DOHH2 (cell line): ENCODE measurements around the gene GRB10.

Source experiments
- H3F3A ChIP-seq: fragments of 200-600 bp; sonication (generic), shearing (Covaris generic); 2 replicates; pipeline ENCODE4 v1.6.0; 2016; ENCODE audit warnings: antibody characterized with exemption, mild to moderate bottlenecking; ENCODE audit not compliant: control insufficient read depth, insufficient read depth
- H3K27ac ChIP-seq: fragments of 200-600 bp; sonication (generic); 2 replicates; pipeline ENCODE4 v1.5.1; 2014; ENCODE audit warnings: low read depth, mild to moderate bottlenecking, low read length, moderate library complexity
- H3K27me3 ChIP-seq: fragments of 200-600 bp; sonication (generic); 2 replicates; pipeline ENCODE4 v1.6.1; 2014; ENCODE audit warnings: mild to moderate bottlenecking, low read length, mixed read lengths; ENCODE audit not compliant: control insufficient read depth
- H3K36me3 ChIP-seq: fragments of 200-600 bp; sonication (generic); 2 replicates; pipeline ENCODE4 v1.6.1; 2014; ENCODE audit warnings: mild to moderate bottlenecking, low read length, moderate library complexity, mixed read lengths; ENCODE audit not compliant: control insufficient read depth
- H3K4me1 ChIP-seq: fragments of 200-600 bp; sonication (generic); 2 replicates; pipeline ENCODE4 v1.6.1; 2014; ENCODE audit warnings: mild to moderate bottlenecking, low read length, mixed read lengths; ENCODE audit not compliant: control insufficient read depth
- H3K4me2 ChIP-seq: fragments of 200-600 bp; sonication (generic); 2 replicates; pipeline ENCODE4 v1.6.0; 2014; ENCODE audit warnings: mild to moderate bottlenecking, low read length, moderate library complexity
- H3K4me3 ChIP-seq: fragments of 200-600 bp; sonication (generic); 2 replicates; pipeline ENCODE4 v1.5.1; 2014; ENCODE audit warnings: mild to moderate bottlenecking, low read length, mixed read lengths
- H3K79me2 ChIP-seq: fragments of 200-600 bp; sonication (generic); 2 replicates; pipeline ENCODE4 v1.6.1; 2014; ENCODE audit warnings: mild to moderate bottlenecking, low read length, mixed read lengths; ENCODE audit not compliant: control insufficient read depth
- H3K9me2 ChIP-seq: fragments of 200-600 bp; sonication (generic); replicated peaks from 2 replicates; pipeline ENCODE4 v1.6.1; 2014; ENCODE audit warnings: mild to moderate bottlenecking, low read length, mixed read lengths; ENCODE audit not compliant: control insufficient read depth
- H3K9me3 ChIP-seq: fragments of 200-600 bp; sonication (generic); 2 replicates; pipeline ENCODE4 v1.6.1; 2014; ENCODE audit warnings: antibody characterized with exemption, low read length, mixed read lengths; ENCODE audit not compliant: control insufficient read depth, insufficient read depth
- H4K20me1 ChIP-seq: fragments of 200-600 bp; sonication (generic); 2 replicates; pipeline ENCODE4 v1.6.0; 2014; ENCODE audit warnings: low read depth, mild to moderate bottlenecking, antibody characterized with exemption, low read length, moderate library complexity; ENCODE audit not compliant: control insufficient read depth, insufficient read depth
- EZH2phosphoT487 ChIP-seq: fragments of 200-600 bp; sonication (generic); IDR thresholded peaks from 2 replicates; pipeline ENCODE4 v1.6.1; 2017; ENCODE audit warnings: borderline replicate concordance, mild to moderate bottlenecking, antibody characterized with exemption, low read length, moderate library complexity, mixed read lengths
- TF ChIP-seq, protein P1 (sequence below): fragments of 200-600 bp; sonication (generic); IDR thresholded peaks from one replicate; pipeline ENCODE4 v1.5.1; 2014; ENCODE audit warnings: antibody characterized with exemption, mild to moderate bottlenecking, low read depth, low read length; ENCODE audit not compliant: poor library complexity, severe bottlenecking

GRB10 gene

DNA sequence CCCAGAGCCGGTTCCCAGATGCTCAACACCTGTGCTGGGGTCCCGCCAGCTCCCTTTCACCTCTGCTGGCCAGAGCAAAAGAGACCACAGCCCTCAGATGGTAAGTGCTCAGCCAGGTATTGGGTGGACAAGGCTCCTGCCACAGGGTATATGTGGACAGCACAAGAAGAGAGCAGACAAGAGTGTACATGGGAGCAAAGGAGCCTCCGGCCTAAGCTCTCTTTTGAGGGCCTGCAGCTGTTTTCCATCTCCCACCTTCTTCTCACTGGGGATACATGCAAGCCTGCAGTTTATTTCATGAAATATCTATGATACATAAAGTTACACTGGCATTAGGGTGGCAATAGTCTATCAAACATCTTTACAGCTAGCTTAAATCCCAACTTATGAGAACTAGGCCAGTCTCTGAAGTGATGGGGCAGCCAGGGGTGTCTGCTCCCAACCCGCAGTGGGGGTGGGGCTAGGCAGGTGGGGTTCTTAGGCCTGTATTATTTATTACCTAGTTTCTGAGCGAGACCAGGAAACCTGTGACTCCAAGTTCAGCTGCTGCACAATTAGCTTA, 167.1 kb downstream of the GRB10 start:
- Histone ChIP-seq H3F3A (no peaks in the 10 kb centered on the region), H3K4me1 (no peaks in the 10 kb centered on the region), H3K9me3 (no peaks in the 10 kb centered on the region), H3K36me3 (no peaks in the 10 kb centered on the region), H3K9me2 (no peaks in the 10 kb centered on the region), H4K20me1 (no peaks in the 10 kb centered on the region), H3K4me2 (no peak overlapping the region), H3K79me2 (no peaks in the 10 kb centered on the region), H3K27me3 (peaks cover 20% of the 10 kb centered on the region), H3K27ac (no peak overlapping the region), H3K4me3 (no peak overlapping the region)
- TF ChIP-seq, protein P1, sequence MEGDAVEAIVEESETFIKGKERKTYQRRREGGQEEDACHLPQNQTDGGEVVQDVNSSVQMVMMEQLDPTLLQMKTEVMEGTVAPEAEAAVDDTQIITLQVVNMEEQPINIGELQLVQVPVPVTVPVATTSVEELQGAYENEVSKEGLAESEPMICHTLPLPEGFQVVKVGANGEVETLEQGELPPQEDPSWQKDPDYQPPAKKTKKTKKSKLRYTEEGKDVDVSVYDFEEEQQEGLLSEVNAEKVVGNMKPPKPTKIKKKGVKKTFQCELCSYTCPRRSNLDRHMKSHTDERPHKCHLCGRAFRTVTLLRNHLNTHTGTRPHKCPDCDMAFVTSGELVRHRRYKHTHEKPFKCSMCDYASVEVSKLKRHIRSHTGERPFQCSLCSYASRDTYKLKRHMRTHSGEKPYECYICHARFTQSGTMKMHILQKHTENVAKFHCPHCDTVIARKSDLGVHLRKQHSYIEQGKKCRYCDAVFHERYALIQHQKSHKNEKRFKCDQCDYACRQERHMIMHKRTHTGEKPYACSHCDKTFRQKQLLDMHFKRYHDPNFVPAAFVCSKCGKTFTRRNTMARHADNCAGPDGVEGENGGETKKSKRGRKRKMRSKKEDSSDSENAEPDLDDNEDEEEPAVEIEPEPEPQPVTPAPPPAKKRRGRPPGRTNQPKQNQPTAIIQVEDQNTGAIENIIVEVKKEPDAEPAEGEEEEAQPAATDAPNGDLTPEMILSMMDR = no peak
- TF ChIP-seq EZH2phosphoT487 = no peak

GRCh38 chr7:50614721-50615518, 167.8 kb downstream of the GRB10 start:
- H3F3A ChIP-seq = no peaks in the 10 kb centered on the region
- no peak for TF ChIP-seq EZH2phosphoT487
- TF ChIP-seq, protein P1 = peak; percentile 29
- no peak overlapping the region for H3K4me2 ChIP-seq
- no peaks in the 10 kb centered on the region for H3K9me2 ChIP-seq
- H3K79me2 ChIP-seq = no peaks in the 10 kb centered on the region
- H3K9me3 ChIP-seq = no peaks in the 10 kb centered on the region
- H3K27ac ChIP-seq = no peak overlapping the region
- H4K20me1 ChIP-seq = no peaks in the 10 kb centered on the region
- H3K36me3 ChIP-seq = no peaks in the 10 kb centered on the region
- H3K27me3 ChIP-seq = peaks cover 18% of the 10 kb centered on the region
- no peaks in the 10 kb centered on the region for H3K4me1 ChIP-seq
- H3K4me3 ChIP-seq = no peak overlapping the region

DNA sequence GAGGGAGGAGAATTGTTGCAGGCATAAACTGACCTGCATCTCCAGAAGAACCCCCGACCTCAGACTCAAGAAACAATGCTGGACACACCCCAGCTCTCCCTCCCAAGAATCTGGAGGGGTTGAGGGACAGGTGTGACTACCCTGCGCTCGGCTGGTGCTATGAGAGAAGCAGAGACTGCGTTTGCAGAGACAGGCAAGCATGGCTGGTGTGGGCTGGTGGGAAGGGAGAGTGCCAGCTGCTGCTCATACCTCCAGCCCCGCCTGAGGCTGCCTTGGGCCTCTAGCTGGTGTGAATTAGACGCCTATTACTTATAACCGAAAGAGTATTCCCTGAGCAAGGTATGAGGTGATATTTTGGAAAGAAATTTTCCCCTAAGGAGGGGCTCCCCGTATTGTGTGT, 169.2 kb downstream of the GRB10 start:
- Histone ChIP-seq H3F3A (no peaks in the 10 kb centered on the region), H3K79me2 (no peaks in the 10 kb centered on the region), H4K20me1 (no peaks in the 10 kb centered on the region), H3K9me2 (no peaks in the 10 kb centered on the region), H3K36me3 (no peaks in the 10 kb centered on the region), H3K4me2 (no peak overlapping the region), H3K4me3 (no peak overlapping the region), H3K9me3 (no peaks in the 10 kb centered on the region), H3K27me3 (peaks cover 18% of the 10 kb centered on the region), H3K4me1 (no peaks in the 10 kb centered on the region), H3K27ac (no peak overlapping the region)
- no peak for TF ChIP-seq EZH2phosphoT487
- TF ChIP-seq, protein P1 = no peak
